ENCODE data around the gene POLR2H.

The POLR2H gene

GRCh38 chr3:184361532-184361931 is at the start of gene POLR2H, which contains the start of gene CLCN2:
Gene POLR2H (plus strand): TSS chr3:184361710. CDS start chr3:184363493, 1,783 bp downstream.
Gene CLCN2 (minus strand): TSS chr3:184361605. CDS start chr3:184361479, 126 bp downstream.
- no peak for DNase-seq (ENCODE audit: low read depth)
- H3K4me3 ChIP-seq (ENCODE audit: low read length): peak within 1 kb of the TSS; percentile 86
- TF ChIP-seq CTCF (conservative IDR thresholded peaks at IDR 0.05; ENCODE audit: low read depth, low read length): no peak

GRCh38 chr3:184314363-184314699 is 47.2 kb upstream of the POLR2H start, which contains the start of gene EIF4G1:
Gene EIF4G1 (plus strand): TSS chr3:184314606. CDS start chr3:184315797, 1,191 bp downstream.
- TF ChIP-seq CTCF (conservative IDR thresholded peaks at IDR 0.05; ENCODE audit: low read depth, low read length): no peak
- peak within 1 kb of the TSS; percentile 87 for H3K4me3 ChIP-seq (ENCODE audit: low read length)

GRCh38 chr3:184314700-184315542 is 46.6 kb upstream of the POLR2H start:
- TF ChIP-seq CTCF (conservative IDR thresholded peaks at IDR 0.05; ENCODE audit: low read depth, low read length): no peak
- DNase-seq (ENCODE audit: low read depth): no peak
- peak overlapping the region; percentile 87 for H3K4me3 ChIP-seq (ENCODE audit: low read length)

More at GRCh38 chr3:184314363-184314699, 47.2 kb upstream of the POLR2H start, which contains the start of gene EIF4G1:
- peak; percentile 69 for DNase-seq (ENCODE audit: low read depth)

GRCh38 chr3:184315543-184315867 is 46.0 kb upstream of the POLR2H start:
- peak overlapping the region; percentile 87 for H3K4me3 ChIP-seq (ENCODE audit: low read length)
- TF ChIP-seq CTCF (conservative IDR thresholded peaks at IDR 0.05; ENCODE audit: low read depth, low read length): no peak
- DNase-seq (ENCODE audit: low read depth): no peak

- TF ChIP-seq CTCF (conservative IDR thresholded peaks at IDR 0.05; ENCODE audit: low read depth, low read length): no peak
- H3K4me3 ChIP-seq (ENCODE audit: low read length): peak overlapping the region; percentile 87
- DNase-seq (ENCODE audit: low read depth): no peak
Measured at GRCh38 chr3:184315871-184316661, 45.4 kb upstream of the POLR2H start.

- no peak for TF ChIP-seq CTCF (conservative IDR thresholded peaks at IDR 0.05; ENCODE audit: low read depth, low read length)
- DNase-seq (ENCODE audit: low read depth): no peak
- H3K4me3 ChIP-seq (ENCODE audit: low read length): peak overlapping the region; percentile 87
Measured at GRCh38 chr3:184316792-184317191, 44.7 kb upstream of the POLR2H start.

All from retinal pigment epithelial cell (primary cell).